Measurements from ENCODE around the gene ARHGAP15.

ARHGAP15 gene

DNA sequence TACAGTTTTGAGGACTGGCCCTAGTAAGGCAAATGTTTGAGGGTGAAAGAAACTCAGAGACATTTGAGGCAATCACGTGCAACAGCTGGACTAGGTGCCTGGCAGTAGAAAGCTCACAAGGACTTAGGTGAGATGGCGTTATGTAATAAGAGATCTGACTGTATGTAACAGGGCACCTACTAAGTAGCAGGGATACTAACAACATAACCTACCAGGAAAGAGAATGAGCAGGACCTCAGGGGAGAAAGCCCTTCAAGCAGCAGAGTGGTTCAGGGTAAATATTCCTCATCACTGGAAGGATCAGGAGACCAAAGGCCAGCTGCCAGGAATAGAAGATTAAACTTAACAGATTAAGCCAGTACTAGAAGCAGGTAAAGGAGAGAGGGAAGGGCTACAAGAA lies 53.4 kb downstream of the ARHGAP15 start:
- TF ChIP-seq, protein P1, sequence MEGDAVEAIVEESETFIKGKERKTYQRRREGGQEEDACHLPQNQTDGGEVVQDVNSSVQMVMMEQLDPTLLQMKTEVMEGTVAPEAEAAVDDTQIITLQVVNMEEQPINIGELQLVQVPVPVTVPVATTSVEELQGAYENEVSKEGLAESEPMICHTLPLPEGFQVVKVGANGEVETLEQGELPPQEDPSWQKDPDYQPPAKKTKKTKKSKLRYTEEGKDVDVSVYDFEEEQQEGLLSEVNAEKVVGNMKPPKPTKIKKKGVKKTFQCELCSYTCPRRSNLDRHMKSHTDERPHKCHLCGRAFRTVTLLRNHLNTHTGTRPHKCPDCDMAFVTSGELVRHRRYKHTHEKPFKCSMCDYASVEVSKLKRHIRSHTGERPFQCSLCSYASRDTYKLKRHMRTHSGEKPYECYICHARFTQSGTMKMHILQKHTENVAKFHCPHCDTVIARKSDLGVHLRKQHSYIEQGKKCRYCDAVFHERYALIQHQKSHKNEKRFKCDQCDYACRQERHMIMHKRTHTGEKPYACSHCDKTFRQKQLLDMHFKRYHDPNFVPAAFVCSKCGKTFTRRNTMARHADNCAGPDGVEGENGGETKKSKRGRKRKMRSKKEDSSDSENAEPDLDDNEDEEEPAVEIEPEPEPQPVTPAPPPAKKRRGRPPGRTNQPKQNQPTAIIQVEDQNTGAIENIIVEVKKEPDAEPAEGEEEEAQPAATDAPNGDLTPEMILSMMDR (conservative IDR thresholded peaks at IDR 0.05; ENCODE audit: low read depth, low read length): no peak
- DNase-seq (ENCODE audit: low read depth): no peak

DNA sequence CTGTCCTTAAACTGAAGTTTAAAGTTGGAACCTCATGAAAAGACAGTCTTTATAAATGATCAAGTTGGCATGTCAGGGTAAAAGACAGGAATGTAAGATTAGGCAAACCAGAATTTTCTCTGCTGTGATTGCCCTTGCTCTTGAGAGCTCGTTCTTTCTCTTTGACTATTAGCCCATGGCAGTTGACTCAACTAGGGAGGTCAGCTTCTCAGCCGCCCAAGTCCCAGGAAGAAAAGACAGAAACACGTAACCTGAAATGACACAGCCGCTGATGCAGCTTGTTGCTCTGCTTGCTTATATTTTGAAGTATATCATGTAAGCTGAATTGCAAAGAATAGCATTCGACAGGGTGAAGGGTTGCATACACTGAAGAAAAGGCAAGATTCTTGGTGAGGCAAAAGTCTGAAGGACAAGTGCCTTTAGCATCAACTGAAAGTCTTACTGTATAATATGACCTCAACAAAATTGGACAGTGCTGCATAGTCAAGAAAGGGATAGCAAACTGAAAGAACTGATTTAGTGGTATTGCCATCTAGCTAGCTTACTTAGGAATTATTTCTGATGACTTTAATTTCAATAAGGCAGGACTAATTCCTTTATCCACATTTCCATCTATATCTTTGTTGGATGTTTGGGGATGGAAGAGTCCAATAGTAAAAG lies 54.7 kb downstream of the ARHGAP15 start:
- H3K4me3 ChIP-seq (ENCODE audit: low read depth, low read length): no peak overlapping the region
- TF ChIP-seq, protein P1 (conservative IDR thresholded peaks at IDR 0.05; ENCODE audit: low read depth, low read length): no peak
- no peak for DNase-seq (ENCODE audit: low read depth)

More for the DNA sequence above, 53.4 kb downstream of the ARHGAP15 start:
- no peak overlapping the region for H3K4me3 ChIP-seq (ENCODE audit: low read depth, low read length)

DNA sequence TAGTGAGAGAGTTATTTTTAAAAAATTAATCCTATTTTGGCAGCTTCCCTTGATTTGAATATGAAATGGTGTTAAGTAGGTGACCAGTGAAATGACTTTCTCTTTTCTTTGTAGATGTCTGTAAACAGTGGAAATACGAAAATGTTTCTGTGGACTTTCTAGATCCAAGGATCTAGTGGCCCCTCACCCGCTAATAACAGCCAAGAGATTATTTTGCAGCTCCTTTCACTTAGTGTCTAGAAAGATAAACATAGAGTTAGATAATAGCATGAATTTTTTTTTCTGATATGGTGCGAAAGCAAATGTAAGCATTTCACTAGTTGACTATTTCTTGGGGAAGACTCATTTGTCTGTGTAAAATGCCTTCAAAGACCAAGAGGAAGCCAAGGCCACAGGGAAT lies 57.7 kb downstream of the ARHGAP15 start:
- DNase-seq (ENCODE audit: low read depth): no peak
- no peak overlapping the region for H3K4me3 ChIP-seq (ENCODE audit: low read depth, low read length)
- TF ChIP-seq, protein P1 (conservative IDR thresholded peaks at IDR 0.05; ENCODE audit: low read depth, low read length): no peak

DNA sequence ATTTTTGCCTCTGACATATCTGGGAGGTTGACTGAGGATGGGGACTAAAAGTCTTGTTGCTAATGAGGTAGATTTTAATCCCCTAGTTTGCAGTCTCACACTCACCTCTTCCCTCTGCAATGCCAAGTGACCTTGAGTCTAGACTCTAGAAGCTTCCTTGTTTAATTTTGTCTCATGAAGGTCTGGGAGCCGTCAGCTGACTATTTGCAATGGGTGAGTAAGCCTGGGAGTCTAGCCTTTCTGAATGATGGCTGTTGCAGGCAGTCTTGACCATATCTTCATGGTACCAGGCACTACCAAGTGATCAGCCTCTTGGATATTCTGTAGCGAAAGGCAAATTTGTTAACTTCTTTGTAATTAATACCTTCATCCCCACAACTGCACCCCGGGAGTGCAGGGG lies 61.2 kb downstream of the ARHGAP15 start:
- TF ChIP-seq, protein P1 (conservative IDR thresholded peaks at IDR 0.05; ENCODE audit: low read depth, low read length): no peak
- H3K4me3 ChIP-seq (ENCODE audit: low read depth, low read length): no peak overlapping the region
- no peak for DNase-seq (ENCODE audit: low read depth)

DNA sequence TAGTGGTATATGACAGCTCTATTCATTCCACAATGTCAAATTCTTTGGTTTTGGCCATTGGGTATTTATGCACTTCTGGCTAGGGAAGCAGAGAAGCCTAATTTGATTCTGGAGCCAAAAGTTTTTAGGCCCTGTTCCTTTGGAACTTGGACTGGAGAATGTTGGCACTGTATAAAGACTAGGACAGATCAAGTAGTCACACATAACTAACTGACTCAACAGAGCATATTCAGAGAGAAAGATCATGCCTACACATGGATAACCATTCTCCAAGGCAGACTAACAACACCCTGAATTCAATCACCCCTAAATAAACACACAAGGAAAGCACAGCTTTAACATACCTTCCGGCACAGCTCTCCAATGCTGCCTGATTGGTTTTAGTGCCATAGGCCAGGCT lies 62.9 kb downstream of the ARHGAP15 start:
- no peak for DNase-seq (ENCODE audit: low read depth)
- TF ChIP-seq, protein P1 (conservative IDR thresholded peaks at IDR 0.05; ENCODE audit: low read depth, low read length): no peak

DNA sequence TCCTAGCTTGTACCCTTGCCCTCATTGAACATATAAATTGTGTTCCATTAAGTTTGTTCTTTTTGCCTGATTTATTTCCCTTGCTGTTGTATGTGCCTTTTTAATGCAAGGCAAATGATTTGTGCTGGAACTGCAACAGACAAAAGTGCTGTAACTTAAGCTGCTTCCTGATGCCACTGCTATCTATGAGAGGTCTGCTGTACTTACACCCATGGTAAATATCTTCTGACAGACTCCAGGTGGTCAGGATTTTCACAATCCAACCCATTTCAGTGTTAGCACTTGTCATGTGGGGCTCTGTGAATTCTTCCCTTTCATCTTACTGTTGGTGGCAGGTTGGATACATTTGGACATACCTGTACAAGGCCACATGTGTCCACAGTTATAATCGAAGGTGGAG lies 63.5 kb downstream of the ARHGAP15 start:
- no peak for DNase-seq (ENCODE audit: low read depth)
- TF ChIP-seq, protein P1 (conservative IDR thresholded peaks at IDR 0.05; ENCODE audit: low read depth, low read length): no peak
- H3K4me3 ChIP-seq (ENCODE audit: low read depth, low read length): no peak overlapping the region

More for the DNA sequence above, 62.9 kb downstream of the ARHGAP15 start:
- H3K4me3 ChIP-seq (ENCODE audit: low read depth, low read length): no peak overlapping the region

DNA sequence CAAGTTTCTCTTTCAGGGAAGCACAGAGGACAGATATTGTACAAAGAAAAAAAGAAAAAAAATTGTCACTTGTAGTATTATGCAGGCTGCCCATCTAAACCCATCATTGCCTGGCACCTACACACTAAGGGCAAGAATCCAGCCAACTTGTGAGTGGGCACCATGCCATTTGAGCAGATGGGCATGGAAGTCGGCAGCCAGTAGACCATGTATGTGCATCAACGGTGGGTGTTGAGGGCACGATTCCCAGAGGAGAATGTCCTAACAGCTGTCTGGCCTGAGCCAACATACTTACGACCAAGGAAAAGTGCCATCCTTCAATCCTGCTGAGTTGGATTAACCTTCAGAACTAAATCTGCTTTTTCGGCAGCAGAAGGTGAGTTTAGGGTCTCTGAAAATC lies 63.9 kb downstream of the ARHGAP15 start:
- TF ChIP-seq, protein P1 (conservative IDR thresholded peaks at IDR 0.05; ENCODE audit: low read depth, low read length): no peak
- H3K4me3 ChIP-seq (ENCODE audit: low read depth, low read length): no peak overlapping the region
- DNase-seq (ENCODE audit: low read depth): no peak

Measured in choroid plexus epithelial cell (primary cell).